ENCODE measurements around the gene IL3.
"Not testable (repeated sequence)": the region's sequence is repeated elsewhere in the genome, so short reads cannot be mapped to it uniquely, and the experiment has no call there.

Gene IL3

DNA sequence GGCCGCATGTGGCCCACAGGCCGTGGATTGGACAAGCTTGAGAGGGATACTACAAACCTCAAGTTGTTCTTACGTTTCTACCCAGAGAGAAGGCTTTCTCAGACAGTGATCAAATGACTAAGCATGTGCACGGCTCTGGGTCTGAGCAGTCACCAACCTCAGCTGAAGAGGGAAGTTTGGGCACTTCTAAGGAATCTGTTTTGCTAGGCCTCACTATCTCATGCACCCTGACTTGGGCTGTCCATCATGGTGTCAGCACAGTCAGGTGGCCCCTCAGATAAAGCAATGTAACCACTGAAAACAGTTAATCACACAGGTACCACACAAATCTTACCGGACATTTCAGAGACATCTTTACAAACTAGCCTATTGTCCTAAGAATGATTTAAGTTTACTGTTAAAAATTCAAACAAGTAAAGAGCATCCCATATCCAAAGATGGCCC is 37.7 kb downstream of the IL3 start:
- no peak for DNase-seq

DNA sequence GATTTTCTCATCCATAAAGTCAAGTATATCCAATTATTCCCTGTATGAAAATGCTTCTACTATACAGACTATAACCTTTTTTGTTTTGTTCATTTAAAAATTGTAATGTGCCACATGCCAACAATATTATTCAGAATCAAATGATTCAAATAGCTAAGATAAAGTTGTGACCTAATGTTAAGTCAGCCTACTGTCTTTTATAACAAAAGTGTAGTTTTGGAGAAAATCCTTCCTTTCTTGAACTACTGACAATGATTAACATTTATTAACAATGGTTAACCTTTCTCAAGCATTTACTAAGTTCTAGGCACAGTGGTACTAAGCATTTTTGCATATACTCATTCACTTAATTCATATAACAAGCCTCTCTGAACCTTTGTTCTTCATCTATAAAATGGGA is 38.2 kb downstream of the IL3 start:
- DNase-seq: no peak

GRCh38 chr5:132099076-132099748 is 38.8 kb downstream of the IL3 start:
- DNase-seq: no peak

DNA sequence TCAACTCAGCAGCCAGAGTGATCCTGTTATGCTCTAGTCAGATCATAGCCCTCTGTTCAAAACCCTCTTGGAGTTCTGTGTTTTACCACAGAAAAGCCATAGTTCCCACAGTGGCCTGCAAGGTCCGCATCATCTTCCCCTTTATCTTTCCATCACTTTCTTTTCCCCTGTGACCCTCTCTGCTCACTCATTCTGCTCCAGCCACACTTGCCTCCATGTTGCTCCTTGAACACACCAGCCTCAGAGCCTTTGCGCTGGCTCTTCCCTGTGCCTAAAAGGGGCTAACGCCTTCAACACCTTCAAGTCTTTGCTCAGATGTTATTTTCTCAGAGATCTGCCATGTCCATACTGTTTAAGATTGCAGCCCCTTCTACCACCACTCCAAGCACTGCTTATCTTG is 39.5 kb downstream of the IL3 start:
- DNase-seq: no peak

- DNase-seq: no peak
These were observed 40.3 kb downstream of the IL3 start for GRCh38 chr5:132100672-132101261.

DNA sequence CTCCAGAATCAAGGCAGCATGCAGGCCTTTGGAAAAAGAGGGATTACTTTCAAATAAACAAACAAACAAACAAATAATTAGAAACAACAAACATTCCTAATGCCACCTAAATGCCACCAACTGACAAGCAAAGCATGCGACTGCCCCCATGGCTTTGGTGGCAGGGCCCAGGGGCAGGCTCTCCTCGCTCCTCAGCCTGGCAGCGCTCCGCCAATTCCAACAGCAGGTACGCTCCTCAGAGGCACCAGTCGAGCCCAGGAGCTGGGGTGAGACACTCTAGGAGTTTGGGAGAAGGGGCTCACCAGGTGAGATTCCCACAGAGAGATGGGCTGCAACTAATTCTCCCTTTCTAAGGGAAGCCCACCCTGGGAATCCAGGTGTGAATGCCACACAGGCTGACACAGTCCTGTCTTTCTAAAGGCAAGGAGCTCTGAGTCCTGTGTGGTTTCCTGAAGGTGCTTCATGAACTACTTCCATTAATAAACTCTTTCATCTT is 41.0 kb downstream of the IL3 start:
- DNase-seq: no peak

DNA sequence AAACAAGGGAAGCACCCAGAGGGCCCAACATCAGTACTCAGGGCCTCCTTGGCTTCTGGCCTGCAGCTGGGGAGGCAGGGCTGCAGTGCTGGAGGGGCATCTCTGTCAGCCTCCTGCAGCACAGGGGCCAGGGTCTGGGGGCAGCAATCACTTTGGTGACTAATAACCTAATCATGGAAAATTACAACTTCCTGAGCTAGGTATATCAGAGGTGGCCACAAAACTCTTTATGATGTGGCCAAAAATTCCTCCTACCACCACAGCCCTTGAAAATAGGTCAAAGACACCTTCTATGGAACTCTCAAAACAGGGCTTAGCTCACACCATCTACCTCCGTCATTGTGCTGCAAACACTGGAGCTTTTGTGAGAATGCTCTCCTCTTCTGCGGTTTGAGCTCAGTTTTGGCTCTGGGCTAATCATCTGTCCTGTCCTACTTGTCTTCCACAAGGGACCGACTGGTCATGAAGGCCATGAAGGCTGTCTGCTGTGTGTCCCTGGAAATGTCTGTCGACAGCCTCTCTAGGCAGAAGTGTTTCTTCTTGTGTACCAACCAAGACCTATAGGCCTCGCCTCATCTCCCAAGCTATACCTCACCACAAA is 41.7 kb downstream of the IL3 start:
- no peak for DNase-seq

DNA sequence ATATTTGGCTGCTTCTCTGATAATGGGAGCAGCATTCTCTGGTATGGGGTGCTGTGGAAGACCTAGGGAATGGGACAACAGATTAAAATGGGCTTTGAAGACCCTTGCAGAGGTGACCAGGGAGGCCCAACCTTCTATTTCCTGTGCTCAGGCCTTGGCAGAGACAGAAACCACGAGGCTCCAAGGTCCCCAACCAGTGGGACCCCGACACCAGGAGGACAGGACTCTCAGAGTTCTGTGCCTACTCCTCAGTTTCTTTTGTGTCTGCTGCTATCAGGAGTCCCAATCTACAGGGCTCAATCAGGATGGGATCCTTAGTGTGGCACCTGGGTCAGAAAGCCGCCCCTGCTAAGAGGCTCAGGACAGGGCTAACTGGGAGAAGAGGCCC is 42.5 kb downstream of the IL3 start:
- no peak for DNase-seq

DNA sequence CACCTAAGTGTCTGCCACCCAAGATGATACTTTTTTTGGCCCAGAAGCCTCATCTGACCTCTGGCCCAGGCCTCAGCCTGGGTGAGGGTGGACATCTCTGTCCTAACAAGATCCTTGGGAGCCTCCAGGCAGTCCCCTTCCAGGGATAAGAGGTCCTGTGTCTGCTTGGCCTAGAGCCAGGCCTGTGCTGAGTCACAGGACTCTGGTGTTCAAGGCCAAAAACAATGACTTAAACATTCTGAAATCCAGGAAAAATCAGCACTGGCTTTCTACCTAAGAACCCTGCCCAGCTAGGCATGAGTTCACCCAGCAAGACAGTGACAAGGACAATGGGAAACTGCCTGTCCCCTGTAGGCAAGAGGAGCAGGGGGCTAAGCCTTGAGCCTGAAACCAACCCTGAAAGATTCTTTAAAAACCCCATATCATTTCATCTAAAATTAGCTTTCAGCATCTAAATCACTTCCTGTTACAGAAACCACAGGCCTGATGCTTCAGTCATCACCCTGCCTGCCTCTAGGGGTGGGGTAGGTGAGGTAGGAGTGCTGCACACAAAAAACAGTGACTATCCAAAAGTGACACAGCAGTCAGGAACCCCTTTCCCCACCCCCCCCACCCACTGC is 43.0 kb downstream of the IL3 start:
- no peak for DNase-seq

DNA sequence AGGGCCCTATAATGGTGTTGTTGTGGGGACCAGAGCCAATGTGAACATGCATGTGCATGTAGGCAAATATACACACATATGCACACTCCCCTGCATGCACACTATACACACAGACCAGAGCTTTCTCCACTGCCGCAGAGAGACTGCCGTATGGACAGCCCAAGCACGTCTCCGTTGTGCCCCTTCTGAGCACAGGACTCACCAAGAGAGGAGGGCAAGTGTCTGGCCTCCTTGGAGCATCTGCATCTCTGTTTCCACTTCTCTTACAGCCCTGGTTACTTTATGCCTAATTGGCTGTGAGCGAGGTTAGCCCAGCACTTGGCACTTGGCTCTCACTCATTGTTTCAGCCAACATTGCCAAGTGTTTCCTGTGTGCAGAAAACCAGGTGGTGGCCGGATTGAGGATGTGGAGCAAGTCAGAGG is 43.5 kb downstream of the IL3 start:
- no peak for DNase-seq

- DNase-seq: no peak
These were observed 44.1 kb downstream of the IL3 start for GRCh38 chr5:132104556-132104955.

- no peak for DNase-seq
These were observed 45.2 kb downstream of the IL3 start for GRCh38 chr5:132105688-132106087.

DNA sequence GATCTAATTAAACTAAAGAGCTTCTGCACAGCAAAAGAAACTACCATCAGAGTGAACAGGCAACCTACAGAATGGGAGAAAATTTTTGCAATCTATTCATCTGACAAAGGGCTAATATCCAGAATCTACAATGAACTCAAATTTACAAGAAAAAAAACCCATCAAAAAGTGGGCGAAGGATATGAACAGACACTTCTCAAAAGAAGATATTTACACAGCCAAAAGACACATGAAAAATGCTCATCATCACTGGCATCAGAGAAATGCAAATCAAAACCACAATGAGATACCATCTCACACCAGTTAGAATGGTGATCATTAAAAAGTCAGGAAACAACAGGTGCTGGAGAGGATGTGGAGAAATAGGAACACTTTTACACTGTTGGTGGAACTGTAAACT is 48.0 kb downstream of the IL3 start:
- DNase-seq: not testable (repeated sequence)

DNA sequence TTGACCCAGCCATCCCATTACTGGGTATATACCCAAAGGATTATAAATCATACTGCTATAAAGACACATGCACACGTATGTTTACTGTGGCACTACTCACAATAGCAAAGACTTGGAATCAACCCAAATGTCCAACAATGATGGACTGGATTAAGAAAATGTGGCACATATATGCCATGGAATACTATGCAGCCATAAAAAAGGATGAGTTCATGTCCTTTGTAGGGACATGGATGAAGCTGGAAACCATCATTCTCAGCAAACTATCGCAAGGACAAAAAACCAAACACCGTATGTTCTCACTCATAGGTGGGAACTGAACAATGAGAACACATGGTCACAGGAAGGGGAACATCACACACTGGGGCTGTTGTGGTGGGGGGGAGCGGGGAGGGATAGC is 48.5 kb downstream of the IL3 start:
- DNase-seq: not testable (repeated sequence)

DNA sequence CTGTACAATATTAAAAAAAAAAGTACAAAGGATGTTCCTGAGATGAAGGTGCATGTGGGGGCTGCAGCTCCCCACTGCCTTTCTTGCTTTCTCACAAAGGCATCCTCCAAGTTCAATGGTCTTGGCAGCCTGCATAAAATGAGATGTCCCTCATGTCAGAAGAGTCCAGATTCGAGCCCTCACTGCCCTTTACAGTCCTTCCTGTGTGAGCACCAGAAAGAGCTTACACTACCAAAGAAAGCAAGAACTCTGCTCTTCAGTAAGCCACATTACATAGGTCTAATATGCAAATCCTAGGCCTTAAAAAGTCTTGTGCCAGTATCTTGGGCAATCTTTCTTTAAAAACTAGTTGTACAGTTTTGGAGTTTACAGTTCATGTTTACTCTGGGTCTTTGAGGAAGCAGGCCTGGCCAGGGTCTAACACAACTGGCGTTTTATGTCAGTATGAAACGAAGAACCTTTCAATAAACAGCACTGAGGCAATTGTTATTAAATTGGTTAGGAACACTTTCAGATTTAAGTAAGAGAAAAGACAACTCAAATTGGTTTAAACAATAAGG is 49.1 kb downstream of the IL3 start:
- DNase-seq: no peak

GRCh38 chr5:132110195-132110594 is 49.7 kb downstream of the IL3 start:
- DNase-seq: no peak

DNA sequence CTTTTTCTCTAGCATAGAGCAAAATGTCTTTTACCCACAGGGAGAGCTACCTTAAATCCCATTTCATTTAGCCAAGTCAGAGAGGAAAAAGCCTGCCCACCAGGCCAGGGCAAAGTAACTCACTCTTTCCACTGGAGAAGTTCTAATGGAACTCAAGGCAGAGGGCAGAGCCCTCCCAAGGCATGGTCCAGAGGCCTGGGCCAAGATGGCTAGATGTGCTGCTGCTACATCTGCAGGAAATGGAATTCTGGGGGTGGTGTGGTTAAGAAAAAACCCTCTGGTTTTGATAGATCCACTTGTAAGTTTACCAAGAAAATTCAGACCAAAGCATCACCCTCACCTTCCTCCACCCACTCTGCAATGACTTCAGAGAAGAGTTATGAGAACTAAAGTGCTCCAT is 50.5 kb downstream of the IL3 start:
- no peak for DNase-seq

- DNase-seq: no peak
These were observed 51.7 kb downstream of the IL3 start for GRCh38 chr5:132112111-132112510.

Data from NCI-H2107 (cell line).